Right kidney (tissue), 1 donor: ENCODE measurements around the gene BTNL9.
"Not testable (repeated sequence)": the region's sequence is repeated elsewhere in the genome, so short reads cannot be mapped to it uniquely, and the experiment has no call there.

ENCODE experiments used
- DNase-seq: peaks from one replicate; pipeline ENCODE4 v3.0.0-alpha.2; 2016

Gene BTNL9

GRCh38 chr5:181042722-181043121 lies 2.7 kb downstream of the BTNL9 start:
- DNase-seq = no peak

DNA sequence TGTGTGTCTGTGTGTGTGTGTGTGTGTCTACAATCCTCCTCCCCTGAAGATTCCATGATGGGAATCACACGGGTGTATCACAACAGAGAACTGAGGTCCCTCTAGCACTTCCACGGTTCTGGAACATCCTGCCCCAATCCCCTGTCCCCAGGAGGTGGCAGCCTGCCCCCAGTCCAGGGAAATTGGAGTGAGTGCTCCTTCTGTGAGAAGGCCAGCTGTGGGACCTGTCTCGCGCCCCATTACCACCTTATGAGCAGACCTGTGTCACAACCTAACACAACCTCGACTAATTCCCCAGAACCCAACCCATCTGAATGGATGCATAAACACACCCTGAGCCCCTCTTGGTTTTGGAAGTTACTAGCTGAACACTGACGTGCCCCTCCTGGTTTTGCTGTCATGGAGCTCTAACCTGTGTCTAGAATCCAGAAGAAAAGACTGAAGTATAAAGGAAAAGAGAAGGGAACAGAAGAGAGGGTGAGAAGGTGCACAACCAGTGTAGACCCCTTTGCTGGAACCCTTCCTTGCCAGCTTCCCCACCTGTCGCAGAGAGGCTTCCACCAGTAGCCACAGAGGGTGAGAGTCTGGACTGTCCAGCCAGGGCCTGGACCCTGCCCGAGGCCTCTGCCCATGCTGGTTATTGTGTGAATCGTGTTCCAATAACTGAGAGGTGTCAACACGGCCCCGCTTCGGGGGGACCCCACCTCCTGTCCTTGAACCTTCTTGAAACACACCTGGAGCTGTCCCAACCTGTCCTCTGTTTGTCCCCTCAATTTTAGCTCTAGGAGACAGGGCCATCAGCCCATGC lies 3.4 kb downstream of the BTNL9 start:
- DNase-seq = no peak

- no peak for DNase-seq
Measured at GRCh38 chr5:181044093-181044599, 4.1 kb downstream of the BTNL9 start.

DNA sequence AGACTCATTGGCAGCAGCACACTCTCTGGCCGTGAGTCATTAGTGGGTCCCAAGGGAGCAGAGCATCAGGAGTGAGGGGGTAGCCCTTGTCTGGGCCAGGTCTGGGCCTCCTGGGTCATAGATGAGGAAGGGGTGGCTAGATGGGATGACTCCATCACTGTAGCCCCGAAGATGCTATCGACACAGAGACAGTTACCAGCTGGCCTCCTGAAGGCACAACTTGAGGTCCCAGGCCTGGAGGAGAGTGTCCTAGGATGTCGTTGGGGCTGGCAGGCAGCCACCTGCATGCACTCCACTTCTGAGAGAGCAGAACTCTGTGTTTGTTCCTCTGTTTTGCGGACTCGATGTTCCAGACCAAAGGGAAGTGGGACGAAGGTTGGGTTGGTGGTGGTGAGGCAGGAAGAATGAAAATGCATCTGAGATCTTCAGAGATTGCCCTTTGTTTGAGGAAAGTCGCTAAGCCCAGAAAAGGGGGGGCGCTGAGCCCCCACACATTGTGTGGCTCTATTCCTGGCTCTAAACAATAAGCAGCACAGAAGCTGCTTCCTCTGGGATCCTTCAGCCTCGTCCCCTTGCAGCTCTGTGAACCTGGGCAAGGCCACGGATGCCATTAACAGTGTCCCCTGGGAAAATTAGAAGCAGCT lies 4.7 kb downstream of the BTNL9 start:
- no peak for DNase-seq

DNA sequence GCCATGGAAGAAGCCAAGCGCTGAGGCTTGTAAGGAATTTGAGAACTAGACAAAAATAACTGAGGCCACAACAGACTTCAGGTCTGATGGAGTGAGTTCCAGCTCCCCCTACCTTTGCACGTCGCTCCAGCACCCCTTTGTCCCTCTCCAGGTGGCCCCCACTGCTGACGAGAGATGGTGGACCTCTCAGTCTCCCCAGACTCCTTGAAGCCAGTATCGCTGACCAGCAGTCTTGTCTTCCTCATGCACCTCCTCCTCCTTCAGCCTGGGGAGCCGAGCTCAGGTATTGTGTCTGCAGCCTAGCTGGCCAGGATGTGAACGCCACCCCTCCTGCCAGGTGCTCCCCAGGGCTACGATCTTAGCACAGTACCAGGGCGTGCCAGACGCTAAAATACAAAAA lies 5.2 kb downstream of the BTNL9 start:
- no peak for DNase-seq

GRCh38 chr5:181045857-181046256 lies 5.8 kb downstream of the BTNL9 start:
- DNase-seq = not testable (repeated sequence)

GRCh38 chr5:181047288-181047687 lies 7.2 kb downstream of the BTNL9 start:
- no peak for DNase-seq

- DNase-seq = no peak
Measured at GRCh38 chr5:181047921-181048320, 7.9 kb downstream of the BTNL9 start.

- no peak for DNase-seq
Measured at GRCh38 chr5:181050016-181050415, 9.9 kb downstream of the BTNL9 start.

- no peak for DNase-seq
Measured at GRCh38 chr5:181051841-181052671, 12.0 kb downstream of the BTNL9 start.

GRCh38 chr5:181052672-181053487 lies 12.8 kb downstream of the BTNL9 start:
- DNase-seq = peak; percentile 56

DNA sequence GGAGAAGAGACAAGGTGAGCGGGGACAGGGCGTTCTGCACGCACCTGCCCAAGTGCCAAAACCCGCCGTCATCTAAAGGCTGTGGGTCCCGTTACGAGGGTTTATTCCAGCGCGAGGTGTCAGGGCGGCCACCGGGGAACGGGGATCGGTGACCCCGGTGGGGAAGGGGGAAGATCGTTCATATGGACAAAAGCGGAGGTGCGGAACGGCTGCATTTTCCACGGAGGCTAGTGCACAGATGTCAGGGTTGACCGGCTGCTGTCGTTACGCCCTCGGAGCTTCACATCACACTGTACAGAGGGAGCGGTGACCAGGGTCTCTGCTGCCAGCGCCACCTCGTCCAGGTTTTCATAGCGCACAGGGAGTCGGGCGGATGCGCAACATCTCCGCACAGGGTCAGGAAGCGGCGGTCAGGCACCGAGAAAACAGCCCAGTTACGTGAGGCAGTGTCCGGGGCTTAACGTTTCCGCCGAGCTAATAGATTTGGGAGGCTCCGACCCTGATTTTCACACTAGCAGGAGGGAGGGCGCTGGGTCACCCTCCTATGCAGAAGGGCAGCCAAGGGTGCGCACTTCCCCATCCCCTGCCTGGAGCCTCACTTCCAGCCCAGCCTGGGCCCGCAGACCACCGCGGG lies 13.5 kb downstream of the BTNL9 start:
- DNase-seq = peak; percentile 46

DNA sequence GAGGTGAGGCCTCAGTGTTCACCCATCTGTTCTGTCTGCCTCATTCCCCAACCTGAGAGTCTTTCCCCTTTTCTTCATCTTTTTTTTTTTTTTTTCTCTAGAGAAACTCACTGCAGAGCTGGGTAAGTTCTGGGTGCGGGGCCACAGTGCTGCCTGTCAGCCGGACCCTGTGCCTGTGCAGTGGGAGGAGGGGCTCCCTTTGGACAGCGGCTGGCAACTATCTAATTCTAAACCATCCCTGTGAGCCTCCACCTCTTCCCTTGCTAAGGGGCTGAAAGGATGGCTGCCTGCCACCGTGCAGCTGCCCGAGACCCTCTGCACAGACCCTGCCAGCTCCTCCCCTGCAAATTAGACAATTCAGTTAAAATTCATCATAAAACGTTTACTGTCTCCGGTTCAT lies 14.1 kb downstream of the BTNL9 start:
- DNase-seq = no peak

DNA sequence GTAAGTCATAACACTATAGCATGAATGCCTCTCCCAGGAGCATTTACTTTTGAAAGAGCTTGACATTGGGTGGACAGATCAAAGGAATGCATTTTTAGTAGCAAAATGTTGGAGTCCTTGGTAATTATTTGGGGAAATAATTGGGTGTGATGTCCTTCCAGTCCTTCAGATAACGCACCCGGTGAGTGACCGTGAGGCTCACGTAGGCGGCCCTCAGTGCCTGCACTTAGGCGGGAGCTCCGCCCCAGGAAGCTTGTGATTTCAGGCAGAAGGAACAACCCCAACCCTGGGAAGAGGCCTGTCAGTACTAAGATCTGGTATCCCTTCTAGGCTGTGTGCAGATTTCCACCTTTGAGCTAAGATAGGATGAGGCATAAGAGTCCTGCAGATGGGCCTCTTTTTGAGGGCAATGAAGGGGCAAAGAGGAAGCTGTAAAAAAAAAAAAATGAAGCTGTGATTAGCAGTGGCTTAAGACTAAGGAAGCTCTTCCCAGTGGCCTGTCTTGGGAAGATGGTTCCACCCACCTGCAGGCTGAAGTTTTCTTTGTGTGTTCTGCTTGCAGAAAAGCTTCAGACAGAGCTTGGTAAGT lies 14.9 kb downstream of the BTNL9 start:
- DNase-seq = no peak

DNA sequence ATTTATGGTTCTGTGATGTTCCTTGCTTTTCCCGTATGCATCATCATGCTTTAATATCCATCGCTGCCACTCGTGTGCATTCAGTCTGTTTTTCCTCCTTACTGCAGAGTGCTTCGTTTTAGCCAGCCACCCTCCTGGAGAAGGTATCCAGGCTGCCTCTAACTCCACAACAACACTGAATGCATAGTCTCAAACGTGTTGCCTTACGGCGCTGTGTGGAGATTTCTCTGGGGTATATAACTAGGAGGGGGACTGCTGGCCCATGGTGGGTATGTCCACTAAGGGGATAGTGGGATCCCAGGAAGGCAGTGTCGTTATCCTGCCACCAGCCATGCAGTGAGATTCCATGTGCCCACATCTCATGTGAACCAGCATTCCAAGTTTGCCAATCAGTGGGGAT lies 16.4 kb downstream of the BTNL9 start:
- no peak for DNase-seq

GRCh38 chr5:181058321-181058720 lies 18.3 kb downstream of the BTNL9 start:
- no peak for DNase-seq

DNA sequence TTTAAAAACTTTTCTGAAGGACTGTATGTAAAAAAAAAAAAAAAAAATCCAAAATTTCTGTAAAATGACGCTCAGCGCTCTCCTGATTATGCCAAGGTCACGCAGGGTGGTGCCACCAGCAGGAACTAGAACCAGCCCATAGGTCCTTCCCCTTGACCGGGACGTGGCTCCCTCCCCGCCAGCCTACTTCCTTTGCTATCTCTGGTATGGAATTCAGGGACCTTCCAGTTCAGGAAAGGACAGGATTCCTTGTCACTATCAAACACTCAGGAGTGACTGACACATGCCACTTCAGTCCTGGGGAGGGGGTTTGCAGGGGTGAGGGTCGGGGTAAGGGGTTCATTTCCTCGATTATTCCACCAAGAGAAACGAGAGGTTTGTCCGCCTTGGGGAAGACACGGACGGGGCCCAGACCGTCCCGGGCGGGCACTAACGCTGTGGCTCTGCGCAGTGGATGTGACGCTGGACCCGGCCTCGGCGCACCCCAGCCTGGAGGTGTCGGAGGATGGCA lies 18.8 kb downstream of the BTNL9 start:
- no peak for DNase-seq

DNA sequence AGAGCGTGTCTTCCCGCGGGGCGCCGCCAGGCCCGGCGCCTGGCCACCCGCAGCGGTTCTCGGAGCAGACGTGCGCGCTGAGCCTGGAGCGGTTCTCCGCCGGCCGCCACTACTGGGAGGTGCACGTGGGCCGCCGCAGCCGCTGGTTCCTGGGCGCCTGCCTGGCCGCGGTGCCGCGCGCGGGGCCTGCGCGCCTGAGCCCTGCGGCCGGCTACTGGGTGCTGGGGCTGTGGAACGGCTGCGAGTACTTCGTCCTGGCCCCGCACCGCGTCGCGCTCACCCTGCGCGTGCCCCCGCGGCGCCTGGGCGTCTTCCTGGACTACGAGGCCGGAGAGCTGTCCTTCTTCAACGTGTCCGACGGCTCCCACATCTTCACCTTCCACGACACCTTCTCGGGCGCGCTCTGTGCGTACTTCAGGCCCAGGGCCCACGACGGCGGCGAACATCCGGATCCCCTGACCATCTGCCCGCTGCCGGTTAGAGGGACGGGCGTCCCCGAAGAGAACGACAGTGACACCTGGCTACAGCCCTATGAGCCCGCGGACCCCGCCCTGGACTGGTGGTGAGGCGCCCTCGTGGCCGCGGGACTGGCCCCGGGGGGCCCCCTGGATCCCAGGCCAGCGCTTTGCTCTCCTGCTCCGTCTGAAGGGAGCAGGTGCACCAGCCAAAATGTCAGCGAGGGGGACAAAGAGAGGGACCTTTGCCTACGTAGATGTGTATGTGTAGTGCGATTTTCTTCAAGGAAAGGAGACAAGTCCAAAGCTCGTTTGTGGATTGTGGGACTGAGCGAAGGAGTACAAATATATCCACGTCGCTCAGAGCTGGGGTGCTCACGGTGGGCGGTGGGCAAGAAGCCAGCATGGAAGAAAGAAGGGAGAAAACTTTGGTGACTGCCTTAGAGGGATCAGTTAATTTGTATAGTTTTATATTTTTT lies 19.5 kb downstream of the BTNL9 start:
- peak; percentile 46 for DNase-seq

- DNase-seq = no peak
Measured at GRCh38 chr5:181060231-181060590, 20.1 kb downstream of the BTNL9 start.

DNA sequence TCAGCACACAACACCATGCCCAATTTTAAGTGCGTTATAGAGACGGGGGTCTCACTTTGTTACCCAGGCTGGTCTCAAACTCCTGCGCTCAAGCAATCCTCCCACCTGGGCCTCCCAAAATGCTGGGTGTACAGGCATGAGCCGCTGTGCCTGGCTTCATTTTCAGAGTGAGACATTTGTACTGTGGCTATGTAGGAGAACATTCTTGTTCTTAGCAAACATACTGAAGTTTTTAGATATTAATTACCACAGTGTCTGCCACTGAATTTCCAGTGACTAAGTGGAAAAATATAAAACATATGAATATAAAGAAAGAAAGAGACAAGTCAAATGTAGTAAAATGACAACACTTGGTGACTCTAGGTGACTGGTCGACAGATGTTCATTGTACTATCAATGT lies 20.9 kb downstream of the BTNL9 start:
- DNase-seq = no peak
